Measurements from ENCODE around the gene TANC1.

DNA sequence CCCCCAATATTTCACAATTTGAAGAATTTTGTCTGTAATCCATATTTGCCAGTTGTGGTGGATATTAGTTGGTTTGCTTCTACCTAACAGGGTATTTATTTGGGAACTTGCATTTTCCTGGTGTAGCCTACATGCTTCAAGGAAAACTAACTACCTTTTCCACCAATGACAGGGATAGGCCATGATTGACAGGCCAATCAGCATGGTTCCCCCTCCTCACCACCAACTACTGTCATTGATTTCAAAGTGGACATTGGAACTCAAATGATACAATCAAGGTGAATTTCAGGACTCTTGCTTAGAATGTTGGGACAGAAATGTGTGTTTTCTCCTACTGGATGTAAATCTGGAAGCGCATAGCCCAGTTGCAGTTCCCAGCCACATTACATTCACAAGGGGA, 10.1 kb upstream of the TANC1 start:
- TF ChIP-seq POLR2AphosphoS5 (IDR thresholded peaks at IDR 0.05; ENCODE audit: low read depth, low read length) (no peak), POLR2A (IDR thresholded peaks at IDR 0.05; ENCODE audit: low read depth, low read length) (no peak)

Data from GM12892 (cell line).